Right lobe of liver (tissue), 4 donors: Measurements from ENCODE around the gene RPUSD1.

Source experiments
- POLR2A ChIP-seq: fragments of 450-650 bp; IDR thresholded peaks from one replicate; pipeline ENCODE4 v1.6.1; 2017; ENCODE audit warnings: antibody characterized with exemption, mild to moderate bottlenecking
- TF ChIP-seq, protein P1 (sequence below), 4 donors: fragments of 200-600 bp in 3 of 4; fragments of 450-650 bp in 1 of 4; IDR thresholded peaks; one replicate each; pipeline versions ENCODE4 v1.5.1 to v1.8.0; 2016 to 2022; ENCODE audit warnings: antibody characterized with exemption in 4 of 4, mild to moderate bottlenecking in 2 of 4
- donor health status: DM: no; HTN: no; CAD: no.
- donor health status: DM: no; HTN: no; CAD: no.
- donor health status: DM: no; HTN: yes; CAD: no.

DNA sequence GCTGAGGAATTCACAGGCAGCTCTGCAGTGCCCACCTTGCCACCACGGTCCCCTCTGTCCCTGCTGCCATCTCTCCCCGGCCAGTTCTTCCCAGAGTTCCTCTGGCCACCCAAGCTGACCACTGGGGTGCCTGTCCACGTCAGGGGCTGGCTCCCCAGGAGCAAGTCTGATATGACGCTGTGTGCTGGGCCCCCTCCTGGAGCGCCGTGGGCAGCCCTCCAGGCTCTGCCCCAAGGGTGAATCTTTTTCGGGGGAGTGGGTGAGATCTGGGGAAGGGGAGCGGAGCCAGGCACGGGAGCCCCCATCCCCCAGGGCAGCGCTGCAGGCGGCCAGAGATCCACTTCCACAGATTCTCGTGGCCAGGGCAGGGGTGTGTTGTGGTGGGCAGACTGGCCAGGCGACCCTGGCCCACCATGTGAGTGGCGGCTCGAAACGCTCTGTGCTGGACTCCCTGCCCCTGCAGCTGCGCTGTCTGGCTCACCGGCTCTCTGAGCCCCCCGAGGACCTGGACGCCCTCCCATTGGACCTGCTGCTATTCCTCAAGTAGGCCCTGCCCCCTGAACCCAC, 23.9 kb downstream of the RPUSD1 start:
- TF ChIP-seq, protein P1, sequence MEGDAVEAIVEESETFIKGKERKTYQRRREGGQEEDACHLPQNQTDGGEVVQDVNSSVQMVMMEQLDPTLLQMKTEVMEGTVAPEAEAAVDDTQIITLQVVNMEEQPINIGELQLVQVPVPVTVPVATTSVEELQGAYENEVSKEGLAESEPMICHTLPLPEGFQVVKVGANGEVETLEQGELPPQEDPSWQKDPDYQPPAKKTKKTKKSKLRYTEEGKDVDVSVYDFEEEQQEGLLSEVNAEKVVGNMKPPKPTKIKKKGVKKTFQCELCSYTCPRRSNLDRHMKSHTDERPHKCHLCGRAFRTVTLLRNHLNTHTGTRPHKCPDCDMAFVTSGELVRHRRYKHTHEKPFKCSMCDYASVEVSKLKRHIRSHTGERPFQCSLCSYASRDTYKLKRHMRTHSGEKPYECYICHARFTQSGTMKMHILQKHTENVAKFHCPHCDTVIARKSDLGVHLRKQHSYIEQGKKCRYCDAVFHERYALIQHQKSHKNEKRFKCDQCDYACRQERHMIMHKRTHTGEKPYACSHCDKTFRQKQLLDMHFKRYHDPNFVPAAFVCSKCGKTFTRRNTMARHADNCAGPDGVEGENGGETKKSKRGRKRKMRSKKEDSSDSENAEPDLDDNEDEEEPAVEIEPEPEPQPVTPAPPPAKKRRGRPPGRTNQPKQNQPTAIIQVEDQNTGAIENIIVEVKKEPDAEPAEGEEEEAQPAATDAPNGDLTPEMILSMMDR (IDR thresholded peaks at IDR 0.05): no peak
- TF ChIP-seq POLR2A: no peak
